Stimulated activated CD4-positive, alpha-beta T cell treated with anti-CD3 and anti-CD28 coated beads, Interleukin-12 subunit alpha, Interleukin-12 subunit beta, amount 100 ng/mL, for 24 hours (primary cell): ENCODE measurements around the gene RALGPS2.

Source experiments
- DNase-seq, 2 experiments: peaks; one replicate each; pipeline ENCODE4 v3.0.0-alpha.2; 2020; ENCODE audit warnings: low read depth in 2 of 2

Gene RALGPS2

GRCh38 chr1:178918955-178919354 lies 193.9 kb downstream of the RALGPS2 start:
- no peak for DNase-seq

GRCh38 chr1:178919581-178919980 lies 194.5 kb downstream of the RALGPS2 start:
- DNase-seq = no peak

- no peak for DNase-seq
Measured at GRCh38 chr1:178921499-178921898, 196.5 kb downstream of the RALGPS2 start.

GRCh38 chr1:178923512-178923911 lies 198.5 kb downstream of the RALGPS2 start:
- DNase-seq = no peak

- DNase-seq = no peak
Measured at GRCh38 chr1:178926046-178926445, 201.0 kb downstream of the RALGPS2 start.

GRCh38 chr1:178927003-178927402 lies 202.0 kb downstream of the RALGPS2 start:
- DNase-seq = no peak

- DNase-seq = no peak
Measured at GRCh38 chr1:178928041-178928440, 203.0 kb downstream of the RALGPS2 start.

- no peak for DNase-seq
Measured at GRCh38 chr1:178928976-178929375, 203.9 kb downstream of the RALGPS2 start.

- DNase-seq = no peak
Measured at GRCh38 chr1:178931858-178932551, 207.0 kb downstream of the RALGPS2 start.

- DNase-seq = no peak
Measured at GRCh38 chr1:178932552-178932906, 207.5 kb downstream of the RALGPS2 start.

- no peak for DNase-seq
Measured at GRCh38 chr1:178933105-178933561, 208.1 kb downstream of the RALGPS2 start.

- DNase-seq = no peak
Measured at GRCh38 chr1:178933709-178934490, 208.9 kb downstream of the RALGPS2 start.

- no peak for DNase-seq
Measured at GRCh38 chr1:178934546-178934945, 209.5 kb downstream of the RALGPS2 start.

- no peak for DNase-seq
Measured at GRCh38 chr1:178935610-178936009, 210.6 kb downstream of the RALGPS2 start.

GRCh38 chr1:178937695-178938094 lies 212.7 kb downstream of the RALGPS2 start:
- no peak for DNase-seq

GRCh38 chr1:178938101-178938958 lies 213.3 kb downstream of the RALGPS2 start:
- DNase-seq = no peak

GRCh38 chr1:178938959-178939317 lies 213.9 kb downstream of the RALGPS2 start:
- DNase-seq = no peak

GRCh38 chr1:178939338-178940067 lies 214.5 kb downstream of the RALGPS2 start:
- no peak for DNase-seq

- no peak for DNase-seq
Measured at GRCh38 chr1:178940068-178940765, 215.2 kb downstream of the RALGPS2 start.

GRCh38 chr1:178941261-178941689 lies 216.2 kb downstream of the RALGPS2 start:
- DNase-seq = no peak

- no peak for DNase-seq
Measured at GRCh38 chr1:178941849-178942248, 216.8 kb downstream of the RALGPS2 start.
